Measurements from ENCODE around the gene DOCK2. TPM values are rescaled to one million over a fixed set of nuclear protein-coding genes. Genes with fewer than 3 reads are reported as not detected.

Gene DOCK2
- polyA plus RNA-seq, 1 of the 3 experiments (the other 2 are of a cell fraction), result 3.8 TPM

GRCh38 chr5:169905017-169905416, 267.9 kb downstream of the DOCK2 start:
- H3K79me2 ChIP-seq (ENCODE audit: insufficient read depth), result peaks cover 7% of the 10 kb centered on the region; the same call in 1 of the 2 replicates
- H3K9ac ChIP-seq, result no peak overlapping the region
- POLR2A ChIA-PET, result no interaction called here
- no peak overlapping the region for H3K4me2 ChIP-seq
- H3K4me1 ChIP-seq (ENCODE audit: control insufficient read depth in 1 of 2, insufficient read depth in 2 of 2, low read depth in 1 of 2, low read length in 1 of 2), result peaks cover 0 to 10% of the 10 kb centered on the region in 2 experiments; a peak in 2 of 4 replicates
- H3K9me2 ChIP-seq, result no peaks in the 10 kb centered on the region
- TF ChIP-seq RAD21 (IDR thresholded peaks at IDR 0.05; ENCODE audit: low read length) (no peak), RCOR1 (IDR thresholded peaks at IDR 0.05; ENCODE audit: low read length) (no peak)
- TF ChIP-seq, protein P1, sequence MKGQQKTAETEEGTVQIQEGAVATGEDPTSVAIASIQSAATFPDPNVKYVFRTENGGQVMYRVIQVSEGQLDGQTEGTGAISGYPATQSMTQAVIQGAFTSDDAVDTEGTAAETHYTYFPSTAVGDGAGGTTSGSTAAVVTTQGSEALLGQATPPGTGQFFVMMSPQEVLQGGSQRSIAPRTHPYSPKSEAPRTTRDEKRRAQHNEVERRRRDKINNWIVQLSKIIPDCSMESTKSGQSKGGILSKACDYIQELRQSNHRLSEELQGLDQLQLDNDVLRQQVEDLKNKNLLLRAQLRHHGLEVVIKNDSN (IDR thresholded peaks at IDR 0.05; ENCODE audit: borderline replicate concordance, low read depth), result no peak
- CTCF ChIA-PET, result interaction anchor here (3.1 kb wide), 1 partner anchor 75 kb away, joined by 18 read pairs; the partner anchor contains the start of gene INSYN2B
- H3F3A ChIP-seq (replicated peaks; ENCODE audit: insufficient read depth), result no peaks in the 10 kb centered on the region
- no peaks in the 10 kb centered on the region for H3K27me3 ChIP-seq (ENCODE audit: insufficient read depth)
- H4K20me1 ChIP-seq (ENCODE audit: insufficient read depth), result no peaks in the 10 kb centered on the region
- no peak overlapping the region for H3K4me3 ChIP-seq (ENCODE audit: low read depth in 2 of 2, low read length in 1 of 2)
- DNase-seq, result no peak
- WGBS (ENCODE audit: low lambda C conversion rate), result 86% methylated on average over 1 of the region's 1 CpG
- no peaks in the 10 kb centered on the region for H3K9me3 ChIP-seq
- H2AFZ ChIP-seq (ENCODE audit: low read depth), result no peak overlapping the region
- no peak overlapping the region for H3K27ac ChIP-seq (ENCODE audit: low read depth in 2 of 2, low read length in 1 of 2)
- peaks cover 0 to 8% of the 10 kb centered on the region in 2 experiments for H3K36me3 ChIP-seq (replicated peaks in 1 of 2; ENCODE audit: control insufficient read depth in 1 of 2, insufficient read depth in 2 of 2, low read length in 1 of 2)

- DNase-seq, result no peak
- Histone ChIP-seq H3F3A (replicated peaks; ENCODE audit: insufficient read depth) (no peaks in the 10 kb centered on the region), H3K4me1 (ENCODE audit: control insufficient read depth in 1 of 2, insufficient read depth in 2 of 2, low read depth in 1 of 2, low read length in 1 of 2) (peaks cover 0 to 10% of the 10 kb centered on the region in 2 experiments; a peak in 2 of 4 replicates), H2AFZ (ENCODE audit: low read depth) (no peak overlapping the region), H3K27me3 (ENCODE audit: insufficient read depth) (no peaks in the 10 kb centered on the region), H3K9ac (no peak overlapping the region), H4K20me1 (ENCODE audit: insufficient read depth) (no peaks in the 10 kb centered on the region), H3K36me3 (replicated peaks in 1 of 2; ENCODE audit: control insufficient read depth in 1 of 2, insufficient read depth in 2 of 2, low read length in 1 of 2) (no peaks in the 10 kb centered on the region), H3K9me3 (no peaks in the 10 kb centered on the region), H3K4me2 (no peak overlapping the region), H3K9me2 (no peaks in the 10 kb centered on the region), H3K27ac (ENCODE audit: low read depth in 2 of 2, low read length in 1 of 2) (no peak overlapping the region), H3K79me2 (ENCODE audit: insufficient read depth) (peaks cover 4% of the 10 kb centered on the region; the same call in 1 of the 2 replicates), H3K4me3 (ENCODE audit: low read depth in 2 of 2, low read length in 1 of 2) (no peak overlapping the region)
- POLR2A ChIA-PET, result no interaction called here
- TF ChIP-seq FOSL2 (IDR thresholded peaks at IDR 0.05; ENCODE audit: borderline replicate concordance, low read depth) (no peak), SMC3 (IDR thresholded peaks at IDR 0.05; ENCODE audit: low read depth, low read length) (no peak)
- TF ChIP-seq, protein P2, sequence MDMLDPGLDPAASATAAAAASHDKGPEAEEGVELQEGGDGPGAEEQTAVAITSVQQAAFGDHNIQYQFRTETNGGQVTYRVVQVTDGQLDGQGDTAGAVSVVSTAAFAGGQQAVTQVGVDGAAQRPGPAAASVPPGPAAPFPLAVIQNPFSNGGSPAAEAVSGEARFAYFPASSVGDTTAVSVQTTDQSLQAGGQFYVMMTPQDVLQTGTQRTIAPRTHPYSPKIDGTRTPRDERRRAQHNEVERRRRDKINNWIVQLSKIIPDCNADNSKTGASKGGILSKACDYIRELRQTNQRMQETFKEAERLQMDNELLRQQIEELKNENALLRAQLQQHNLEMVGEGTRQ (IDR thresholded peaks at IDR 0.05; ENCODE audit: borderline replicate concordance, low read depth, low read length), result no peak
- 86% methylated on average over 8 of the region's 8 CpGs for WGBS (ENCODE audit: low lambda C conversion rate)
- CTCF ChIA-PET, result interaction anchor here (1.3 to 3.1 kb wide), 2 partner anchors 11 to 73 kb away, joined by 4 to 18 read pairs; partner anchors contain the start of gene INSYN2B
Observed at GRCh38 chr5:169906745-169907649, 269.9 kb downstream of the DOCK2 start.

DNA sequence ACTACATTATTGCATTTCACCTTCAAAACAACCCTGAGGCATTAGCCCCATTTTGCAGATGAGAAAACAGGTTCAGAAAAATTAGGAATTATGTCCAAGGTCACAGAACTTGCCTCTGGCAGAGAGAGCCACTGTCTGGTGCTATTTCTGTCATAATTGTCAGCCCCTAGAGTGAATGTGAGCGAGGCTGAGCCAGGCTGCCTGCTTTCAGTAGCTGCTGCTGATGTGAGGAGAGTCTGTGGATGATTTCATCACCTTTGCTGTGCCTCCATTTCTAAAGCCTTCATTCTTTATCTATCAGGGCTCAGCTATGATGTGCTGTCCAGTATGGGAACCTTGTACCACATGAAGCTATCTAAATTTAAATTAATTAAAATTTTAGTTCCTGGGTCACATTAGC, 271.8 kb downstream of the DOCK2 start:
- ChIA-PET POLR2A (no interaction called here), CTCF (interaction anchor here (3.3 kb wide), 1 partner anchor 71 kb away, joined by 13 read pairs; the partner anchor contains the start of gene INSYN2B)
- Histone ChIP-seq H3K36me3 (replicated peaks in 1 of 2; ENCODE audit: control insufficient read depth in 1 of 2, insufficient read depth in 2 of 2, low read length in 1 of 2) (no peaks in the 10 kb centered on the region), H3K9ac (no peak overlapping the region), H3K9me2 (no peaks in the 10 kb centered on the region), H3K27me3 (ENCODE audit: insufficient read depth) (no peaks in the 10 kb centered on the region), H4K20me1 (ENCODE audit: insufficient read depth) (no peaks in the 10 kb centered on the region), H3K4me1 (ENCODE audit: control insufficient read depth in 1 of 2, insufficient read depth in 2 of 2, low read depth in 1 of 2, low read length in 1 of 2) (peaks cover 0 to 10% of the 10 kb centered on the region in 2 experiments; a peak in 2 of 4 replicates), H3F3A (replicated peaks; ENCODE audit: insufficient read depth) (no peaks in the 10 kb centered on the region), H3K79me2 (ENCODE audit: insufficient read depth) (peaks cover 13% of the 10 kb centered on the region; the same call in 1 of the 2 replicates), H3K9me3 (no peaks in the 10 kb centered on the region), H2AFZ (ENCODE audit: low read depth) (no peak overlapping the region), H3K27ac (ENCODE audit: low read depth in 2 of 2, low read length in 1 of 2) (no peak overlapping the region), H3K4me3 (ENCODE audit: low read depth in 2 of 2, low read length in 1 of 2) (no peak overlapping the region), H3K4me2 (no peak overlapping the region)
- 67% methylated on average over 1 of the region's 1 CpG for WGBS (ENCODE audit: low lambda C conversion rate)
- DNase-seq, result no peak
- TF ChIP-seq RFX5 (IDR thresholded peaks at IDR 0.05; ENCODE audit: low read length) (no peak), POLR2AphosphoS5 (IDR thresholded peaks at IDR 0.05; ENCODE audit: low read depth, low read length) (no peak), ELF1 (IDR thresholded peaks at IDR 0.05) (no peak), TAF1 (IDR thresholded peaks at IDR 0.05; ENCODE audit: borderline replicate concordance, low read depth, low read length) (no peak), SMC3 (IDR thresholded peaks at IDR 0.05; ENCODE audit: low read depth, low read length) (no peak), NRF1 (IDR thresholded peaks at IDR 0.05; ENCODE audit: low read depth, low read length) (no peak), TCF12 (IDR thresholded peaks at IDR 0.05) (no peak), GATA2 (CRISPR knock-in tag; IDR thresholded peaks at IDR 0.05) (no peak), RCOR1 (IDR thresholded peaks at IDR 0.05; ENCODE audit: low read length) (no peak), SIN3A (IDR thresholded peaks at IDR 0.05; ENCODE audit: borderline replicate concordance, low read depth, low read length) (no peak)
- TF ChIP-seq, protein P3, sequence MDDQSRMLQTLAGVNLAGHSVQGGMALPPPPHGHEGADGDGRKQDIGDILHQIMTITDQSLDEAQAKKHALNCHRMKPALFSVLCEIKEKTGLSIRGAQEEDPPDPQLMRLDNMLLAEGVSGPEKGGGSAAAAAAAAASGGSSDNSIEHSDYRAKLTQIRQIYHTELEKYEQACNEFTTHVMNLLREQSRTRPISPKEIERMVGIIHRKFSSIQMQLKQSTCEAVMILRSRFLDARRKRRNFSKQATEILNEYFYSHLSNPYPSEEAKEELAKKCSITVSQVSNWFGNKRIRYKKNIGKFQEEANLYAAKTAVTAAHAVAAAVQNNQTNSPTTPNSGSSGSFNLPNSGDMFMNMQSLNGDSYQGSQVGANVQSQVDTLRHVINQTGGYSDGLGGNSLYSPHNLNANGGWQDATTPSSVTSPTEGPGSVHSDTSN (IDR thresholded peaks at IDR 0.05), result no peak
- TF ChIP-seq, protein P4, sequence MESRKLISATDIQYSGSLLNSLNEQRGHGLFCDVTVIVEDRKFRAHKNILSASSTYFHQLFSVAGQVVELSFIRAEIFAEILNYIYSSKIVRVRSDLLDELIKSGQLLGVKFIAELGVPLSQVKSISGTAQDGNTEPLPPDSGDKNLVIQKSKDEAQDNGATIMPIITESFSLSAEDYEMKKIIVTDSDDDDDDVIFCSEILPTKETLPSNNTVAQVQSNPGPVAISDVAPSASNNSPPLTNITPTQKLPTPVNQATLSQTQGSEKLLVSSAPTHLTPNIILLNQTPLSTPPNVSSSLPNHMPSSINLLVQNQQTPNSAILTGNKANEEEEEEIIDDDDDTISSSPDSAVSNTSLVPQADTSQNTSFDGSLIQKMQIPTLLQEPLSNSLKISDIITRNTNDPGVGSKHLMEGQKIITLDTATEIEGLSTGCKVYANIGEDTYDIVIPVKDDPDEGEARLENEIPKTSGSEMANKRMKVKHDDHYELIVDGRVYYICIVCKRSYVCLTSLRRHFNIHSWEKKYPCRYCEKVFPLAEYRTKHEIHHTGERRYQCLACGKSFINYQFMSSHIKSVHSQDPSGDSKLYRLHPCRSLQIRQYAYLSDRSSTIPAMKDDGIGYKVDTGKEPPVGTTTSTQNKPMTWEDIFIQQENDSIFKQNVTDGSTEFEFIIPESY (IDR thresholded peaks at IDR 0.05; ENCODE audit: borderline replicate concordance, low read depth), result no peak

Data from SK-N-SH (cell line).